K562 (cell line): ENCODE measurements around the gene C6orf47. TPM values are rescaled to one million over a fixed set of nuclear protein-coding genes. Genes with fewer than 3 reads are reported as not detected.

Source experiments
- AFF1 ChIP-seq, 2 experiments: fragments of 450-650 bp; IDR thresholded peaks; 2 replicates each; pipeline ENCODE4 v1.6.1; 2018; ENCODE audit warnings: mild to moderate bottlenecking in 2 of 2, low read depth in 1 of 2; ENCODE audit not compliant: partially characterized antibody in 2 of 2
- FOXJ2 ChIP-seq: fragments of 200-800 bp; sonication (Bioruptor generic); IDR thresholded peaks from 2 replicates; pipeline ENCODE4 v1.6.1; 2016; ENCODE audit warnings: missing genetic modification characterization, missing compliant biosample characterization
- FOXK1 ChIP-seq: sonication (generic); formaldehyde crosslinking; IDR thresholded peaks from 2 replicates; pipeline ENCODE4 v1.8.0; 2022; ENCODE audit warnings: missing genetic modification reagents, mild to moderate bottlenecking, borderline replicate concordance
- HDAC6 ChIP-seq: IDR thresholded peaks from 2 replicates; pipeline ENCODE4 v1.6.1; 2012; ENCODE audit warnings: low read depth, mild to moderate bottlenecking, control low read depth, inconsistent platforms, low read length, moderate library complexity
- HIVEP1 ChIP-seq: fragments of 250-450 bp; sonication (Bioruptor Pico); IDR thresholded peaks from 2 replicates; pipeline ENCODE4 v1.4.0; 2020; ENCODE audit warnings: mild to moderate bottlenecking
- L3MBTL2 ChIP-seq: fragments of 450-650 bp; IDR thresholded peaks from 2 replicates; pipeline ENCODE4 v1.6.1; 2016; ENCODE audit warnings: mild to moderate bottlenecking, moderate library complexity
- PHTF2 ChIP-seq: fragments of 250-450 bp; sonication (Bioruptor Pico); IDR thresholded peaks from 2 replicates; pipeline ENCODE4 v1.5.0; 2021; ENCODE audit warnings: mild to moderate bottlenecking
- THAP7 ChIP-seq: fragments of 250-450 bp; sonication (Bioruptor Pico); IDR thresholded peaks from 2 replicates; pipeline ENCODE4 v1.5.0; 2021
- ZBED1 ChIP-seq: IDR thresholded peaks from 2 replicates; pipeline ENCODE4 v1.6.1; 2014
- ZNF280A ChIP-seq: fragments of 450-650 bp; IDR thresholded peaks from 2 replicates; pipeline ENCODE4 v1.6.1; 2018; ENCODE audit warnings: mild to moderate bottlenecking, low read depth; ENCODE audit not compliant: partially characterized antibody
- ZNF592 ChIP-seq: fragments of 450-650 bp; IDR thresholded peaks from 2 replicates; pipeline ENCODE4 v1.6.1; 2017; ENCODE audit warnings: antibody characterized with exemption, mild to moderate bottlenecking
- ZNF764 ChIP-seq: fragments of 250-450 bp; sonication (Bioruptor Pico); IDR thresholded peaks from 2 replicates; pipeline ENCODE4 v1.4.0; 2020; ENCODE audit warnings: low read depth, mild to moderate bottlenecking, moderate library complexity
- ZSCAN32 ChIP-seq: fragments of 450-650 bp; formaldehyde crosslinking; IDR thresholded peaks from 2 replicates; pipeline ENCODE4 v1.4.0; 2020; ENCODE audit warnings: mild to moderate bottlenecking, moderate library complexity
- polyA plus RNA-seq, 8 experiments: library from polyadenylated mRNA; depleted of rRNA in 4 of 8; stranded (reverse) in 5 of 8; unstranded in 3 of 8; fragments of >200 nt; fragmentation: Nextera tagmentation in 2 of 8; fragmentation: Illumina TruSeq in 1 of 8; extraction: Ambion mirVana in 2 of 8; extraction: Trizol in 1 of 8; gene quantifications; 2 replicates each; pipeline versions ENCODE4 v1.2.1 to v1.2.3, GENCODE V29; 2011 to 2014; ENCODE audit warnings: inconsistent platforms in 1 of 8, missing spikeins in 1 of 8
- total RNA-seq, 7 experiments: library from RNA; depleted of rRNA in 6 of 7; stranded (reverse); fragments of >200 nt in 6 of 7; fragmentation: Illumina TruSeq in 2 of 7; extraction: Trizol in 2 of 7; gene quantifications; 2 replicates each; pipeline versions ENCODE4 v1.2.1 to v1.2.3, GENCODE V29; 2011 to 2021; ENCODE audit warnings: low replicate concordance in 1 of 7

C6orf47 gene
- total and polyA plus RNA-seq, 9 of the 15 experiments (the other 6 are each of a cell fraction or from before 2014, with no cell fraction given), result 0.14 to 43.8 (median 27.0) TPM

GRCh38 chr6:31702819-31703716 is 42.5 kb upstream of the C6orf47 start, which contains the start of gene ABHD16A (continued):
- TF ChIP-seq ZNF280A (no peak), AFF1 (IDR thresholded peaks at IDR 0.05; ENCODE audit: low read depth in 1 of 2, partially characterized antibody in 2 of 2) (peak; percentile 54 to 99), ZNF592 (peak; percentile 82), ZBED1 (no peak; the same call in none of the 2 replicates), FOXK1 (CRISPR knock-in tag) (0 out of 2 replicates have a peak, but pooled peaks have one; percentile 64), L3MBTL2 (peak; percentile 75), PHTF2 (CRISPR knock-in tag) (no peak), THAP7 (CRISPR knock-in tag) (0 out of 2 replicates have a peak, but pooled peaks have one; percentile 34), HDAC6 (no peak), ZSCAN32 (CRISPR knock-in tag) (peak; percentile 78), ZNF764 (CRISPR knock-in tag) (0 out of 2 replicates have a peak, but pooled peaks have one; percentile 45), HIVEP1 (CRISPR knock-in tag) (no peak), FOXJ2 (tag) (peak; percentile 29; the same call in 1 of the 2 replicates)
